Osteoblast (primary cell): Measurements from ENCODE around the gene TARP.

Experiments
- DNase-seq: peaks from one replicate; pipeline ENCODE4 v3.0.0; 2011; ENCODE audit warnings: low spot score, mixed read lengths; ENCODE audit not compliant: insufficient read length; ENCODE audit errors: missing footprints
- H2AFZ ChIP-seq: 2 replicates; pipeline ENCODE4 v1.6.0; 2011; ENCODE audit warnings: mild to moderate bottlenecking, low read length
- H3K27ac ChIP-seq: 2 replicates; pipeline ENCODE4 v1.5.1; 2011; ENCODE audit warnings: mild to moderate bottlenecking, low read depth, low read length, moderate library complexity
- H3K27me3 ChIP-seq: 2 replicates; pipeline ENCODE4 v1.6.0; 2012; ENCODE audit warnings: mild to moderate bottlenecking, control low read depth, inconsistent platforms, low read length, moderate library complexity; ENCODE audit not compliant: insufficient read depth
- H3K36me3 ChIP-seq: 2 replicates; pipeline ENCODE4 v1.5.1; 2011; ENCODE audit warnings: mild to moderate bottlenecking, low read length, control low read depth, moderate library complexity; ENCODE audit not compliant: insufficient read depth
- H3K4me1 ChIP-seq: 2 replicates; pipeline ENCODE4 v1.5.1; 2011; ENCODE audit warnings: mild to moderate bottlenecking, low read length, control low read depth, moderate library complexity; ENCODE audit not compliant: insufficient read depth
- H3K4me2 ChIP-seq: 2 replicates; pipeline ENCODE4 v1.6.0; 2011; ENCODE audit warnings: mild to moderate bottlenecking, low read length; ENCODE audit not compliant: insufficient read depth
- H3K4me3 ChIP-seq: fragments of 200-600 bp; sonication (generic); 3 replicates; pipeline ENCODE4 v1.5.1; 2012; ENCODE audit warnings: mild to moderate bottlenecking, low read length, inconsistent platforms; ENCODE audit not compliant: insufficient read depth
- H3K79me2 ChIP-seq: 2 replicates; pipeline ENCODE4 v1.6.0; 2012; ENCODE audit warnings: mild to moderate bottlenecking, low read length, control low read depth, inconsistent platforms; ENCODE audit not compliant: insufficient read depth
- H3K9me3 ChIP-seq: 2 replicates; pipeline ENCODE4 v1.5.1; 2011; ENCODE audit warnings: low read depth, low read length, control low read depth
- H4K20me1 ChIP-seq: 2 replicates; pipeline ENCODE4 v1.6.0; 2012; ENCODE audit warnings: mild to moderate bottlenecking, low read length, control low read depth; ENCODE audit not compliant: insufficient read depth
- CTCF ChIP-seq: IDR thresholded peaks from 2 replicates; pipeline ENCODE4 v1.5.1; 2011; ENCODE audit warnings: mild to moderate bottlenecking, low read depth, low read length, moderate library complexity; ENCODE audit errors: extremely low read depth

The TARP gene

GRCh38 chr7:38294926-38295325 is 21.5 kb upstream of the TARP start:
- DNase-seq: no peak
- no peaks in the 10 kb centered on the region for H4K20me1 ChIP-seq
- H3K4me1 ChIP-seq: no peaks in the 10 kb centered on the region
- no peaks in the 10 kb centered on the region for H3K79me2 ChIP-seq
- H3K4me2 ChIP-seq: no peak overlapping the region
- H3K4me3 ChIP-seq: no peak overlapping the region
- H3K9me3 ChIP-seq: no peaks in the 10 kb centered on the region
- peaks cover 8% of the 10 kb centered on the region for H3K27me3 ChIP-seq
- no peaks in the 10 kb centered on the region for H3K36me3 ChIP-seq
- TF ChIP-seq CTCF: no peak
- no peak overlapping the region for H2AFZ ChIP-seq
- H3K27ac ChIP-seq: no peak overlapping the region

- Histone ChIP-seq H3K27ac (no peak overlapping the region), H3K9me3 (no peaks in the 10 kb centered on the region), H3K4me2 (no peak overlapping the region), H3K27me3 (peaks cover 5% of the 10 kb centered on the region), H2AFZ (no peak overlapping the region), H3K4me1 (no peaks in the 10 kb centered on the region), H3K79me2 (no peaks in the 10 kb centered on the region), H3K36me3 (no peaks in the 10 kb centered on the region), H3K4me3 (no peak overlapping the region), H4K20me1 (no peaks in the 10 kb centered on the region)
- DNase-seq: no peak
- TF ChIP-seq CTCF: no peak
Measured at GRCh38 chr7:38292442-38292841, 19.0 kb upstream of the TARP start.

- no peak for DNase-seq
- no peak overlapping the region for H3K4me2 ChIP-seq
- H3K36me3 ChIP-seq: no peaks in the 10 kb centered on the region
- no peaks in the 10 kb centered on the region for H3K9me3 ChIP-seq
- H3K4me3 ChIP-seq: no peak overlapping the region
- H3K27ac ChIP-seq: no peak overlapping the region
- H3K4me1 ChIP-seq: no peaks in the 10 kb centered on the region
- no peaks in the 10 kb centered on the region for H3K79me2 ChIP-seq
- no peak overlapping the region for H2AFZ ChIP-seq
- no peak for TF ChIP-seq CTCF
- H3K27me3 ChIP-seq: peaks cover 5% of the 10 kb centered on the region
- H4K20me1 ChIP-seq: no peaks in the 10 kb centered on the region
Measured at GRCh38 chr7:38291650-38292049, 18.2 kb upstream of the TARP start.

- no peak for TF ChIP-seq CTCF
- DNase-seq: no peak
- Histone ChIP-seq H3K27ac (no peak overlapping the region), H3K27me3 (peaks cover 5% of the 10 kb centered on the region), H3K4me2 (no peak overlapping the region), H2AFZ (no peak overlapping the region), H3K9me3 (no peaks in the 10 kb centered on the region), H3K4me3 (no peak overlapping the region), H4K20me1 (no peaks in the 10 kb centered on the region), H3K4me1 (no peaks in the 10 kb centered on the region), H3K79me2 (no peaks in the 10 kb centered on the region), H3K36me3 (no peaks in the 10 kb centered on the region)
Measured at GRCh38 chr7:38291117-38291647, 17.7 kb upstream of the TARP start.
